ENCODE measurements around the gene EIF5AL1.
"Not testable (repeated sequence)": the region's sequence is repeated elsewhere in the genome, so short reads cannot be mapped to it uniquely, and the experiment has no call there.

EIF5AL1 gene

DNA sequence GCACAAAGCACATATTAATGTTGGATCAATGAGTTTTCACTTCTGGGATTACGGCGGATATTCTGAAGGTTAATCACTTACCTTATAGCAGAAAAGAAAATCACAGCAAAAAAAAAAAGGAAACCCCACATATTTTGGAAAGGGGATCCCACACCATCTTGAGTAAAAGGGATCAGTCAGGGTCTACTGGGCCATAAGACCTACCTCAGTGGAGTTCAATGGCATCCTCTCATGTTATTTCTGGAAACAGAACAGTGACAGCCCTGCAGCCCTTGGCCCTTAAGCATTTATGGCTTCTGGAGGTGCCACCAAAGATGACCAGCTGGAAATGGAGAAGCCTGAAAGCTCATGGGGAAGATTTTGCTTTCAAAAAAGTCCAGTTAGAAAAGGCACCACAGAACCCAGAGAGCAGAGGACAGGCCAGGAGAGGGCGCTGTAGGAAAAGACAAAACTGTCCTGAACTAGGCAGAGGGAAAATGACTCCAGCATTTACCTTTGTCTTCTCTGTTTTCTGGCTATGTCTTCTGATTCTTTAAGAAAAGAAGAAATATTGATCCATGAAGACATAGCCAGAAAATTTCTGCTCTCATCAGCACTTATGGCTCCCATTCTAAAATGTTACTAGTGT, 2.9 kb upstream of the EIF5AL1 start:
- DNase-seq (ENCODE audit: low read depth): not testable (repeated sequence)

DNA sequence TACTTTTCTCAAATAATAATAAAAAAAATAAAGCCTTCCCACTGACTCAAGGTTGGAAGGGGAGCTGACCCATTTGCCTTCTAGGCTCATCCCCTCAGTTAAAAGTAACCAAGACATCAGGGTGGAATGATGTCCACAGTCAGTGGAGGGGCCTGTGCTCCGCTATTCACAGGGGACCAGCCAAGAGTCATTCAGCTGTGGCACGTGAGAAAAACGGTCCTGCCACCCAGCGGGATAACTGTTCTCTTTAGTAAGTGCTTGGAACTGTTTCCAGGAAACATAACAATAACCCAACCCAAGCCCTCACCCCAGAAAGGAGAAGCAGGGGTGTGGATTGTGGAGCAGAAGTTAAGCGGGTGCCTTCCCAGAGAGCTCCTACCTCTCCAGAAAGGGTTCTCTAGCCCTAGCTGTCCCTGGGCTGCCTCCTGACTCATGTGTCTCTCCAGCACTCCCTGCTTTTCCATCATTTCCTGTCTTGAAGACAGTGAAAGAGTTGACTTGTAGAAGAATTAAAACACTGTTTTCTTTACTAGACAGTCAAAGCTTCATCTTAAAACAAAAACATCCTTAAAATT, 2.3 kb upstream of the EIF5AL1 start:
- not testable (repeated sequence) for DNase-seq (ENCODE audit: low read depth)

DNA sequence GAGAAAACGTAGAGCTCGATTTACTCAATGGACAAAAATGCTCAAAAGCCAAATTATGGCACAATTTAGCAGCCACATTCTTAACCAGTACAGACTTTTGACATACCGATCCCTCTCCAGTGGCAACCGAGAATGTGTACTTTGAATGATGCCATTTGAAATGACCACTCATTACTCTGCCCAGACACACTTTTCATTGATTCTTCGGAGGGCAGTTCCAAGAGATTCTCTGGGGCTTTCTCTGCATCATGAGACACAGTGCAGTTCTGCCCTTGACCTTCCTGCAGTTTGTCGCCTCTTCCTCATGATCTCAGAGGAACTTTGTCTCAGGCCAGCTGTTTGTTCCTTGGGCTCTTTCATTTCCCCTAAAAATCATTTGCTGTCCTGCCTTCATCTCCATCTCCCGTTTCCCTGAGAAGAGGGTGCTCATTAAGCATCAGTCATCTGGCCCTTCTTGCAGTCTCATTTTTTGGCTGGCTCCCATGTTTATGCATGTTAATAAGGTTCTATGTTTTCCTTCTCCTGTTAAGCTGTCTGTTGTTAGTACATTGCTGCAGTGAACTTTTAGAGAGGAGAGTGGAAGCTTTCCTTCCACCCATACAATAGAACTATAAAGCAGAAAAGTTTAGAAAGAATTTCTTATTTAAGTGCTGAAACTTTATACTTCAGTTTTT, 4.3 kb downstream of the EIF5AL1 start:
- DNase-seq (ENCODE audit: low read depth): not testable (repeated sequence)

GRCh38 chr10:79517567-79517966, 5.2 kb downstream of the EIF5AL1 start:
- DNase-seq (ENCODE audit: low read depth): not testable (repeated sequence)

- not testable (repeated sequence) for DNase-seq (ENCODE audit: low read depth)
These were observed 9.4 kb downstream of the EIF5AL1 start for GRCh38 chr10:79521751-79522150.

- not testable (repeated sequence) for DNase-seq (ENCODE audit: low read depth)
These were observed 10.1 kb downstream of the EIF5AL1 start for GRCh38 chr10:79522464-79522863.

- not testable (repeated sequence) for DNase-seq (ENCODE audit: low read depth)
These were observed 11.0 kb downstream of the EIF5AL1 start for GRCh38 chr10:79523157-79523853.

GRCh38 chr10:79525049-79525710, 12.8 kb downstream of the EIF5AL1 start:
- not testable (repeated sequence) for DNase-seq (ENCODE audit: low read depth)

DNA sequence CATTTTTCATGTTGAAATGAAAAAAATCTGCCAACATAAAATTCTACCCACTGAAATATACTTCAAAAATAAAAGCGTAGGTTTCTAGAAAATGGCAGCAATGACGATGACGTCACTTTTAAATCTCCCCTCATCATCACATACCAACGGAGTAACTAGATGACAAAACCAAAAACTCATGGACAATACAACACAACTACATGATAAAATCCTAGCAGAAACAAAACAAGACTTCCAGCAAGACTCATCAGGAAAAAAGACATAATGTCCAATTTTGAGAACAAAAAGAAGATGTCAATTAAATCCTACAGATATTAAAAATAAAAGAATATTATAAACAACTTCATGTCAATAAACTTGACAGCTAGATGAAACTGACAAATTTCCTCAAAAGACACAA, 15.9 kb downstream of the EIF5AL1 start:
- not testable (repeated sequence) for DNase-seq (ENCODE audit: low read depth)

DNA sequence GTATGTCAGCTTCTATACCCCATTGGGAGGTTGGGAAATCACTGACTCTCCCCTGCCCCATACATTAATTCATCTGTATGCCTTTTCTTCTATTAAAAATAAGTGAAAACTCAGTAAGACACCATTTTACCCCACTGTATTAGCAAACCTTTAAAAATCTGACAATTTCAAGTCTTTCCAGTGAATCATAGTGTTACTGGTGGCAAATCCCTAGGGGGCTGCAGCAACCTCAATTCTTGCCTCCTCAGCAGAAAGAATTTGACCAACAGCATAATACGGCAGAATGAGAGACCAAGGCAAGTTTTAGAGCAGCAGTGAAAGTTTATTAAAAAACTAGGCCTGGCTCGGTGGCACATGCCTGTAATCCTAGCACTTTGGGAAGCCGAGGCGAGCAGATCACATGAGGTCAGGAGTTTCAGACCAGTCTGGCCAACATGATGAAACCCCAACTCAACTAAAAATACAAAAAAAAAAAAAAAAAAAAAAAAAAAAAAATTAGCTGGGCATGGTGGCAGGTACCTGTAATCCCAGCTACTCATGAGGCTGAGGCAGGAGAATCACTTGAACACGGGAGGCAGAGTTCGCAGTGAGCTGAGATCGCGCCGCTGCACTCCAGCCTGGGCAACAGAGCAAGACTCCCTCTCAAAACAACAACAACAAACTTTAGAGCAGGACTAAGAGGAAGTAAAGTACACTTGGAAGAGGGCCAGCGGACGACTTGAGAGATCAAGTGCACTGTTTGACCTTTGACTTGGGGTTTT, 21.0 kb downstream of the EIF5AL1 start:
- DNase-seq (ENCODE audit: low read depth): not testable (repeated sequence)

GRCh38 chr10:79533903-79534175, 21.5 kb downstream of the EIF5AL1 start:
- not testable (repeated sequence) for DNase-seq (ENCODE audit: low read depth)

DNA sequence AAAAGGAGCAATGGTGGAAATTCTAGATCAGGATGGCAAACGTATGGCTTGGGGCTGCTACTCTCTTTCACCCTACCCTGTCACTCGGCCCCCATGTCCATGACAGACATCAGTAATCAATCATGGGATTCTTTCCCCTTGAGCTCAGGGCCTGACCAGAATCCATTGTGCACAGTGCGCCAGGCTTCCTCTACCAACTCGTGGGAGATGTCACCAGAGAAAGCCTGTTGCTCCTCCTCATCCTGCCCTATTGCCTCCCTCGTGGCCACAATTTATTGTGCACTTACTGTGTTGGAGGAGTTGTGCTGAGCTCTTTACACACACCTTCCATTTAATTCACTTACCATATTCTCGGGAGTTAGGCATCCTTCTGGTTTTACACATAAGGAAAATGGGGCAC, 26.0 kb downstream of the EIF5AL1 start:
- DNase-seq (ENCODE audit: low read depth): not testable (repeated sequence)

DNA sequence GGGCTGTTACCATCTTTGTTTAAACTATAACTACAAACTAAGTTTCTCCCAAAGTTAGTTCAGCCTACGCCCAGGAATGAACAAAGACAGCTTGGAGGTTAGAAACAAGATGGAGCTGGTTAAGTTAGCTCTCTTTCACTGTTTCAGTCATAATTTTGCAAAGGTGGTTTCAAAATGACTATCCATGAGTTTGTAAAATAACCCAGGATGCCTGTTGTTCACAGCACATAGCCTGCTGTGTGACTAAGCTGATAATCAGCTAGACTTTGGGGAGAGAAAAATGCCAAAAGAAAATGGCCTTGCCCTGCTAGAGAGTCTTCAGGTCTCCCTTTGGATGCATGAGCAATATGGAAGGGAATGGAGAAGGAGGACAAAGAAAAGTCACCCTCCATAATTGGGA, 28.6 kb downstream of the EIF5AL1 start:
- not testable (repeated sequence) for DNase-seq (ENCODE audit: low read depth)

DNA sequence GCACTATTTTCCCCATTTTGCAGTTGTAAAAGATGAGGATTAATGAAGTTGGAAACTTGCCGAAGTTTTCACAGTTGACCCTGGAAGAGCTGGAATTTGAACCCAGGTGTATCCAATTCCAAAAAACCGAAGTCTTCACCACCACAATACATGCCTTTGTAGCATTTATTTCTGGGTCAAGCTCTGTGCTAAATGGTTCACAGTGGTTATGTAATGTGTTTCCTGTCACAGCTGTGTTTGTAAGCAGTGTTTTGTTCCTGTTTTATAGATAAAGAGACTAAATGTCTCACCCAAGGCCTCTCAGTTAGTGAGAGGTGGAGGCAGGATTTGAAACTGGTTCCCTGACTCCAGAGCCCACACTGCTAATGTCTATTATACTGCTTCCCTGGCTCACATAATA, 30.3 kb downstream of the EIF5AL1 start:
- no peak for DNase-seq (ENCODE audit: low read depth)

DNA sequence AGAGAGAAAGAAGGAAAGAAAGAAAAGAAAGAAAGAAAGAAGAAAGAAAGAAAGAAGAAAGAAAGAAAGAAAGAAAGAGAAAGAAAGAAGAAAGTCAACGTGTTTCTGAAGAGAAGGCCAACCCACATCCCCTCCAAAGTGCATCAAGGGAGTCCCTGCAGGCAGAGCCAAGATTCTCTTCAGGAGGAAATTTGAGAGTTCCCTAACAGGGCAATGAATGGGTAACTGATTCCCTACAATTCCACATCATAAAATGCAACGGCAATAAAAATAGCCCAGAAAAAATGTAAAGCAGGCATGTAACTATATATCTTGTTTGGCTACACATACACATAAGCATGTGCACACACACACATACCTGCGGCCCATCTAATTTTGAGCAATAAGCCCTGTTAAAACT, 32.1 kb downstream of the EIF5AL1 start:
- not testable (repeated sequence) for DNase-seq (ENCODE audit: low read depth)

- not testable (repeated sequence) for DNase-seq (ENCODE audit: low read depth)
These were observed 32.8 kb downstream of the EIF5AL1 start for GRCh38 chr10:79544926-79545659.

DNA sequence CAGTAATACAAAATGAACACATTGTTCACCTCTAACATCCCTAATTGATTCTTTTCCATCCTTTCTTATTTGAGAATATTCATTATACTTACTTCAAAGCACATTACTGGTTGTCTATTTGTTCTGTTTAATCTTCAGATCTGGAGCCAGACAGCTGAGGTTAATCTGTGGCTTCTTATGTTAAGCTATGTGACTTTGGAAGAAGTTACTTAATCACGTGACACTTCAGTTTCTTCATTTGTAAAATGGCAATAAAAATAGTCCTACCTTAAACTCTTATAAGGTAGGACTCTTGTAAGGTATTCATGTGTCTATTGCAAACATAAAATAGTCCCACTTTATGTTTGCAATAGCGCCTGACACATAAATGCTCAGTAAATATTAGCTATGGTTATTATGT, 34.8 kb downstream of the EIF5AL1 start:
- not testable (repeated sequence) for DNase-seq (ENCODE audit: low read depth)

DNA sequence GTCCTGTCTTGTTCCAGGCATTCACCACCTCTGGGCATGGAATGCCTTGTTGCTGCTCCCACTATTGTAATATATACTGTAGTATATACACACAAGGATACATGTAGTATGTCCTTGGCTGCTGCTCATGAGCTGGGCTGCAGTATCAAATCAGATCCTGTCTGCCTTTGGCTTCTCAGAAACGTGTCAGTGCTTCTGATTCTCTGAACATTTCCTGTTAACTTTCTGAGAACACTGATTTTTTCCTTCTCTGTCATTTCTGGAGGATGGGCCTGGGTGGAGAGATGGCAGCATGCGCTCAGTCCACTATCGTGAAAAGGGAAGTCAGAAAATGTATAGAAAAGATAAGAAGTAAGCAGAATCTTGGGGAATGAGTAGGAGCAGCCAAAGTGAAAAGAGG, 35.6 kb downstream of the EIF5AL1 start:
- no peak for DNase-seq (ENCODE audit: low read depth)

- no peak for DNase-seq (ENCODE audit: low read depth)
These were observed 39.8 kb downstream of the EIF5AL1 start for GRCh38 chr10:79552143-79552542.

DNA sequence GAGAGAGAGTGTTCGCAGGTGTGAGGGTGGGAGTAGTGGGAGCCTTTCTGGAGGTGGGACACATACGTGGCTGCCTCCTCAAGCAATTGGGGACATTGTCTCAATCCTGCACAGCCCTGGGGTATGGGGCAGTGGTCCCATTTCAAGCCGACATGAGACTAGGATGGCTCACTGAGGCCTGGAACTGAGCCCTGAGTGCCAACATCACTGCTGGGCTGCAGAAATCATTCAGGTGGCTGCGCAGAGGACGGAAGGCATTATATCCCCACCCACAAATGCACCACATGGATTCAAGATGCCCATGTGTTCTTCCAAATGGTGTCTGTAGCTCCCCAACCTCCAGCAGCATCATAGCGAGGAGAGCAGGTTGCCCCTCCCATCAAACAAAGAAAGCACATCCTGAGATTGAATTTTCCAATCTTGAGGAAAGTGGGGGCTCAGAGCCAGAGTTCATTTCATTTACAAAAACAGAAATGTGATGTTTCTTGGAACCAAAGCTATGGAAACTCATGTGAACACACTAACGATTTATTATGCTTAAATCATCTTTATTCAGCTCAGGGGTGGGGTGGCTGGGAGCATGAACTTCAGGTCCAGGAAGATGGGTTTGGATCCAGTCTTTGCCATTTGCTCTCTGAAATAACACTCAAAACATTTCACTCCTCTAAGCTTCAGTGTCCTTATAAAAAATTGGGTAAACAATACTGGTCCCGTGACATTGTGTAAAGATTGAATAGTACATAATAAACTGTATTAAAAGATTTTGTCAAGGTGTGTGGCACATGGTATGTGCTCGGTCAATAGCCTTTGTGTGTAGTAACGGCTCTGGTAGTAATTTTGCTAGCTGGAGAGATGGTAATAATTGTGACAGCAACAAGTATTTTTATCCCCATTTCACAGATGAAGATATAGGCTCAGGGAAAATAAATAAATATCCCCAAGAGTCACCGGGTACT, 43.3 kb downstream of the EIF5AL1 start:
- DNase-seq (ENCODE audit: low read depth): no peak
